Ishikawa (cell line): ENCODE data around the gene RAB14.

Experiments
- CEBPB ChIP-seq: IDR thresholded peaks from 2 replicates; pipeline ENCODE4 v1.6.1; 2012
- EGR1 ChIP-seq: IDR thresholded peaks from 2 replicates; pipeline ENCODE4 v1.6.1; 2012
- EP300 ChIP-seq: IDR thresholded peaks from 2 replicates; pipeline ENCODE4 v1.6.1; 2012; ENCODE audit warnings: borderline replicate concordance
- MAX ChIP-seq: IDR thresholded peaks from 2 replicates; pipeline ENCODE4 v1.6.1; 2012
- NFIC ChIP-seq: IDR thresholded peaks from 2 replicates; pipeline ENCODE4 v1.6.1; 2012
- RAD21 ChIP-seq: IDR thresholded peaks from 2 replicates; pipeline ENCODE4 v1.6.1; 2012; ENCODE audit warnings: low read depth
- TAF1 ChIP-seq: IDR thresholded peaks from 2 replicates; pipeline ENCODE4 v1.6.1; 2012; ENCODE audit warnings: low read depth, mild to moderate bottlenecking
- USF1 ChIP-seq: IDR thresholded peaks from 2 replicates; pipeline ENCODE4 v1.6.1; 2012
- ZBTB7A ChIP-seq: IDR thresholded peaks from 2 replicates; pipeline ENCODE4 v1.6.1; 2012; ENCODE audit warnings: low read depth

- no peak for TF ChIP-seq MAX
- TF ChIP-seq EGR1: no peak
- TF ChIP-seq EP300: no peak
- no peak for TF ChIP-seq TAF1
- TF ChIP-seq RAD21: no peak
- no peak for TF ChIP-seq USF1
- TF ChIP-seq CEBPB: no peak
- TF ChIP-seq ZBTB7A: no peak
- no peak for TF ChIP-seq NFIC
These were observed 5.3 kb downstream of the RAB14 start for GRCh38 chr9:121196389-121196788.
